Vagina (tissue), 2 donors: Measurements from ENCODE around the gene PPP1R36. TPM values are rescaled to one million over a fixed set of nuclear protein-coding genes. Genes with fewer than 3 reads are reported as not detected.
"Not testable (repeated sequence)": the region's sequence is repeated elsewhere in the genome, so short reads cannot be mapped to it uniquely, and the experiment has no call there.

Experiments used
- DNase-seq, 2 donors: peaks; one replicate each; pipeline ENCODE4 v3.0.0-alpha.2; 2017; ENCODE audit errors: extremely low spot score in 2 of 2
- H3K27ac ChIP-seq: fragments of 200-600 bp; sonication (generic); one replicate; pipeline ENCODE4 v1.5.1; 2019
- H3K27me3 ChIP-seq: fragments of 200-600 bp; sonication (generic); one replicate; pipeline ENCODE4 v1.5.1; 2019
- H3K36me3 ChIP-seq, 2 donors: fragments of 200-600 bp; sonication (generic); one replicate each; pipeline ENCODE4 v1.5.1; 2017 to 2019
- H3K4me1 ChIP-seq: fragments of 200-600 bp; sonication (generic); one replicate; pipeline ENCODE4 v1.5.1; 2019
- H3K4me3 ChIP-seq, 2 donors: fragments of 200-600 bp; sonication (generic); 1 replicate in 1 of 2; 2 replicates in 1 of 2; pipeline ENCODE4 v1.5.1; 2016 to 2019
- H3K9me3 ChIP-seq: fragments of 200-600 bp; sonication (generic); one replicate; pipeline ENCODE4 v1.5.1; 2019
- POLR2A ChIP-seq, 2 donors: fragments of 450-650 bp; IDR thresholded peaks; one replicate each; pipeline ENCODE4 v1.6.1; 2017; ENCODE audit warnings: antibody characterized with exemption in 2 of 2, mild to moderate bottlenecking in 2 of 2, moderate library complexity in 2 of 2
- POLR2AphosphoS5 ChIP-seq, 2 donors: sonication (generic); formaldehyde crosslinking; IDR thresholded peaks; one replicate each; pipeline ENCODE4 v1.9.0; 2017; ENCODE audit warnings: antibody characterized with exemption in 2 of 2, mild to moderate bottlenecking in 2 of 2, low read depth in 1 of 2; ENCODE audit not compliant: insufficient read depth in 1 of 2
- intact Hi-C: fragments of 100-400 bp; cut with DNase I; formaldehyde crosslinking; loops from one replicate; pipeline ENCODE4 v1.15.1; 2023
- total RNA-seq: library from RNA; depleted of rRNA; stranded (reverse); fragments of >200 nt; gene quantifications from one replicate; pipeline ENCODE4 v1.2.3, GENCODE V29; 2016
- TF ChIP-seq, protein P1 (sequence below), 3 experiments: fragments of 450-650 bp in 2 of 3; fragments of 200-600 bp in 1 of 3; sonication (generic) in 1 of 3; IDR thresholded peaks; one replicate each; pipeline ENCODE4 v1.5.1; 2017 to 2019; ENCODE audit warnings: antibody characterized with exemption in 3 of 3, mild to moderate bottlenecking in 2 of 3, moderate library complexity in 2 of 3

PPP1R36 gene
- total RNA-seq, 1 donor from 2014 or later: not detected

DNA sequence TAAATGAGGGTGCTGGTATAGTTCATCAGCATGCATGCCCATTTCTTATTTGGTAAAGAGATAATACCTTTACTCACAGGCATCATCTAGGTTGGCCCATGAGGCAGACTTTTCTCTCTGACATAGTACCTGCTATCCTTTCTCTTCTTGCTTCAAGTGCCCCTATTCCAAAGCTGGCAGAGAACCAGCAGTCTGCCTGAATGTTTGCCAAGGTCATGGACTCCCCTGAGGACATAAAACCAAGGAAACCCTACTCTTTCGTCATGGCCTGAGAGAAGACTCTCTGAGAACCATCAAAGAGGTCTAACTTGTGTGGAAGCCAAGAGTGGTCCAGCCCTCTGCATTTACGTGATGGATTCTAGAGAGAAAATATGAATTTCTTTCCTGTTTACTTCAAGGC is 11.9 kb downstream of the PPP1R36 start:
- H3K4me3 ChIP-seq: no peak overlapping the region
- no peaks in the 10 kb centered on the region for H3K36me3 ChIP-seq
- H3K27me3 ChIP-seq: no peaks in the 10 kb centered on the region
- DNase-seq: no peak
- TF ChIP-seq, protein P1, sequence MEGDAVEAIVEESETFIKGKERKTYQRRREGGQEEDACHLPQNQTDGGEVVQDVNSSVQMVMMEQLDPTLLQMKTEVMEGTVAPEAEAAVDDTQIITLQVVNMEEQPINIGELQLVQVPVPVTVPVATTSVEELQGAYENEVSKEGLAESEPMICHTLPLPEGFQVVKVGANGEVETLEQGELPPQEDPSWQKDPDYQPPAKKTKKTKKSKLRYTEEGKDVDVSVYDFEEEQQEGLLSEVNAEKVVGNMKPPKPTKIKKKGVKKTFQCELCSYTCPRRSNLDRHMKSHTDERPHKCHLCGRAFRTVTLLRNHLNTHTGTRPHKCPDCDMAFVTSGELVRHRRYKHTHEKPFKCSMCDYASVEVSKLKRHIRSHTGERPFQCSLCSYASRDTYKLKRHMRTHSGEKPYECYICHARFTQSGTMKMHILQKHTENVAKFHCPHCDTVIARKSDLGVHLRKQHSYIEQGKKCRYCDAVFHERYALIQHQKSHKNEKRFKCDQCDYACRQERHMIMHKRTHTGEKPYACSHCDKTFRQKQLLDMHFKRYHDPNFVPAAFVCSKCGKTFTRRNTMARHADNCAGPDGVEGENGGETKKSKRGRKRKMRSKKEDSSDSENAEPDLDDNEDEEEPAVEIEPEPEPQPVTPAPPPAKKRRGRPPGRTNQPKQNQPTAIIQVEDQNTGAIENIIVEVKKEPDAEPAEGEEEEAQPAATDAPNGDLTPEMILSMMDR (IDR thresholded peaks at IDR 0.05): no peak
- TF ChIP-seq POLR2A (IDR thresholded peaks at IDR 0.05) (no peak), POLR2AphosphoS5 (IDR thresholded peaks at IDR 0.05; ENCODE audit: insufficient read depth in 1 of 2, low read depth in 1 of 2) (no peak)
- no peaks in the 10 kb centered on the region for H3K4me1 ChIP-seq
- no peaks in the 10 kb centered on the region for H3K9me3 ChIP-seq
- intact Hi-C loops: no loop called here
- H3K27ac ChIP-seq: no peak overlapping the region

DNA sequence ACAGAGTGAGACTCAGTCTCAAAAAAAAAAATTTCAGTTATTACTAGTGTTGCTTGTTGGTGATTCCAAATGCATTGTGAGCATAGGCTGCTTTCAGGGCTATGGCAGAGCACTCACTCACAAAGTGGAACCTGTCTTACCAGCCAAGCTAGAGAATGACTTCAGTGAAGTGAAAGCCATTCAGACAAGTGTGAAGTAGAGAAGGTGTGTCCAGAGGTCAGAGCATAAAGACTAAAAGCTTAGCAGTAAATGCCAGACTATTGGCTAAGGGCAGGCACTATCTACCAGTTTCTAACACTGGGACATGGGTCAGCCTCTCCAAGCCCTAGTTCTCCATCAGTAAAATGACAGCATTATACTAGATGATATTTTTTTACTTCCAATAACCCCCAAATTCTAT is 12.7 kb downstream of the PPP1R36 start:
- no peaks in the 10 kb centered on the region for H3K9me3 ChIP-seq
- TF ChIP-seq, protein P1 (IDR thresholded peaks at IDR 0.05): no peak
- TF ChIP-seq POLR2A (IDR thresholded peaks at IDR 0.05): no peak
- peak in 1 of 2 donors; percentile 49 for TF ChIP-seq POLR2AphosphoS5 (IDR thresholded peaks at IDR 0.05; ENCODE audit: insufficient read depth in 1 of 2, low read depth in 1 of 2)
- DNase-seq: no peak
- intact Hi-C loops: no loop called here
- no peaks in the 10 kb centered on the region for H3K36me3 ChIP-seq
- H3K4me1 ChIP-seq: no peaks in the 10 kb centered on the region
- no peak overlapping the region for H3K4me3 ChIP-seq
- H3K27ac ChIP-seq: no peak overlapping the region
- no peaks in the 10 kb centered on the region for H3K27me3 ChIP-seq

DNA sequence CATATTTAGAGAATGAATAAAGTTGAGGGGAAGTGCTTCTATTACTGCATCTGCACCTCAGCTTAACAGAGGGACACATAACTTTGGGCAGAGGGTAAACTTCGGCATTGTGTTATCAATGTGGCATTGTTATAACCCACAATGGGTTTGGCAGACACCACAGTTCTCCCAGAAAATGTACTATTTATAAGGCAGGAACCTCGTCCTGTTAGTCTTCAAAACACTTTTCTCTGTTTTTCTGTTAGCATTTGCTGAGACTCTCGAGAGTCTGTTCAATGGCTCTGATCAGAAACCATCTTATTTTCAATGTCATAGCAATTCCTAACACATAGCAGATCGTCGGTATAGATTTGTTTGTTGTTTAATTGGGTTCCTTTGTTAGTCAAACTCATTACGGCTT is 13.9 kb downstream of the PPP1R36 start:
- Histone ChIP-seq H3K36me3 (no peaks in the 10 kb centered on the region), H3K9me3 (no peaks in the 10 kb centered on the region), H3K4me1 (peaks cover 2% of the 10 kb centered on the region), H3K27me3 (no peaks in the 10 kb centered on the region), H3K4me3 (no peak overlapping the region), H3K27ac (no peak overlapping the region)
- no peak for DNase-seq
- intact Hi-C loops: no loop called here
- TF ChIP-seq, protein P1 (IDR thresholded peaks at IDR 0.05): no peak
- TF ChIP-seq POLR2AphosphoS5 (IDR thresholded peaks at IDR 0.05; ENCODE audit: insufficient read depth in 1 of 2, low read depth in 1 of 2) (no peak), POLR2A (IDR thresholded peaks at IDR 0.05) (no peak)

DNA sequence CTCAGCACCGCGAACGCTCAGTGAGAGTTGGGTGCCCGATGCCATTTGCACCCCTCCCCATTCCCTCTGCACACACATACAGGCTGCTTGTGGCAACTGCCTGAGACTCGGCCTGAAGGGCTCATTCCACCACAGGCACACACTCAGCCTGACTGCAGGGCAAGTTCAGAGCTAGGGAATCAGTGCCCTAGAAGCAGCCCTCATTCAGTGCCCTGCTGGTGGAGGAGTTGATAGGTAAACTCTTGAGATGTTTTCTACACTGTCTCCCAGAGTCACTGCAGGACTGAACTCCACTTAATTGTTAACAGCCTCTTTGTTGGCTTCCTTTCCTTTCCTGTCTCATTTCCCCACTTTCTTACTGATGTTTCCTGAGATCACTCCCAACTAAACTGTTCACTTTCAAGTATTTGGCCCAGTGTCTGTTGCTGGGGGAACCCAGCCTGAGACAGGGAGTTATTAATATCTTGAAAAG is 16.9 kb downstream of the PPP1R36 start:
- H3K27me3 ChIP-seq: no peaks in the 10 kb centered on the region
- DNase-seq: no peak
- intact Hi-C loops: no loop called here

DNA sequence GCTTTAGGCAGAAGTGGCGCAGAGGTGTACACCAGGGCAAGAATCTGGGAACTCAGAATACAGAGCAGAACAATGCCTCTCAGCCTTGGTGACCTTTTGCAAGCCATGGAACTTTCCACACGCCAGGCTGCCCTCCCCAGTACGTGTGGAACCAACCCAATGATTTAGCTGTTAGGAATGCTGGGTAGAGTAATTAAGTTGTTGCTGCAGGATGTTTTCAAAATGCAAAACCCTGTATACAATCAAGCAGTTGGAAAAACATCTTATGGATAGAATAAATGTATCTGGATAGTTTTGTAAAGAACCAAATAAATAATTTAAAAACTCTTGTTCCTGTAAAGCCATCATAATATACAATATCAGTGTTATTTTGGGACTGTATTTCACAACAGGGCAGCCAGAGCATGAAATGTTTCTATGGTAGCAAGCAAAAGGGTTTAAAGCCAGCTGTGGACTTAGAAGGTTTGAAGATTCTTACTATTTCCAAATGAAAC is 19.4 kb downstream of the PPP1R36 start:
- H3K4me1 ChIP-seq: peaks cover 15% of the 10 kb centered on the region
- peak overlapping the region; percentile 24 for H3K27ac ChIP-seq
- no peaks in the 10 kb centered on the region for H3K36me3 ChIP-seq
- TF ChIP-seq POLR2AphosphoS5 (IDR thresholded peaks at IDR 0.05; ENCODE audit: insufficient read depth in 1 of 2, low read depth in 1 of 2): peak in 1 of 2 donors; percentile 86
- TF ChIP-seq, protein P1 (IDR thresholded peaks at IDR 0.05): no peak
- H3K4me3 ChIP-seq: no peak overlapping the region
- no peaks in the 10 kb centered on the region for H3K9me3 ChIP-seq
- DNase-seq: no peak
- H3K27me3 ChIP-seq: no peaks in the 10 kb centered on the region
- intact Hi-C loops: no loop called here

More for the DNA sequence above, 16.9 kb downstream of the PPP1R36 start:
- H3K4me1 ChIP-seq: peaks cover 15% of the 10 kb centered on the region
- no peak for TF ChIP-seq POLR2AphosphoS5 (IDR thresholded peaks at IDR 0.05; ENCODE audit: insufficient read depth in 1 of 2, low read depth in 1 of 2)
- TF ChIP-seq, protein P1 (IDR thresholded peaks at IDR 0.05): no peak
- no peak for TF ChIP-seq POLR2A (IDR thresholded peaks at IDR 0.05)
- no peak overlapping the region for H3K4me3 ChIP-seq
- H3K27ac ChIP-seq: no peak overlapping the region
- H3K9me3 ChIP-seq: no peaks in the 10 kb centered on the region
- no peaks in the 10 kb centered on the region for H3K36me3 ChIP-seq

DNA sequence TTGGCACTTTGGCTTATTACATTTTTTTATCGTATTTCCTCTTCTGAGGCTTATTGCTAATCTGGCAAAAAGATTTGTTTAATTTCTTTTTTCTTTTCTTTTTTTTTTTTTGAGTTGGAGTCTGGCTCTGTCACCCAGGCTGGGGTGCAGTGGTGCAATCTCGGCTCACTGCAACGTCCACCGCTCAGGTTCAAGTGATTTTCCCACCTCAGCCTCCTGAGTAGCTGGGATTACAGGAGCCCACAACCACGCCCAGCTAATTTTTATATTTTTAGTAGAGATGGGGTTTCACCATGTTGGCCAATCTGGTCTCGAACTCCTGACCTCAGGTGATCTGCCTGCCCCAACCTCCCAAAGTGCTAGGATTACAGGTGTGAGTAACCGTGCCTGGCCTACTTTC is 19.9 kb downstream of the PPP1R36 start:
- Histone ChIP-seq H3K4me1 (peaks cover 15% of the 10 kb centered on the region), H3K27ac (peak overlapping the region; percentile 24)
- H3K36me3 ChIP-seq, intact Hi-C loops, DNase-seq, H3K4me3 ChIP-seq, H3K27me3 ChIP-seq, H3K9me3 ChIP-seq: not testable (repeated sequence)
